Activated CD4-positive, CD25-positive, alpha-beta regulatory T cell treated with anti-CD3 and anti-CD28 coated beads, Interleukin-2, amount 50 U/mL, for 16 hours (primary cell): ENCODE measurements around the gene TMEM19.
A peak's percentile ranks its signal among the peaks of the same experiment; 100 is the strongest.

ENCODE experiments used
- DNase-seq: peaks from one replicate; pipeline ENCODE4 v3.0.0-alpha.2; 2020; ENCODE audit warnings: low read depth, low spot score

Gene TMEM19

GRCh38 chr12:71718611-71719010, 32.7 kb downstream of the TMEM19 start:
- no peak for DNase-seq

DNA sequence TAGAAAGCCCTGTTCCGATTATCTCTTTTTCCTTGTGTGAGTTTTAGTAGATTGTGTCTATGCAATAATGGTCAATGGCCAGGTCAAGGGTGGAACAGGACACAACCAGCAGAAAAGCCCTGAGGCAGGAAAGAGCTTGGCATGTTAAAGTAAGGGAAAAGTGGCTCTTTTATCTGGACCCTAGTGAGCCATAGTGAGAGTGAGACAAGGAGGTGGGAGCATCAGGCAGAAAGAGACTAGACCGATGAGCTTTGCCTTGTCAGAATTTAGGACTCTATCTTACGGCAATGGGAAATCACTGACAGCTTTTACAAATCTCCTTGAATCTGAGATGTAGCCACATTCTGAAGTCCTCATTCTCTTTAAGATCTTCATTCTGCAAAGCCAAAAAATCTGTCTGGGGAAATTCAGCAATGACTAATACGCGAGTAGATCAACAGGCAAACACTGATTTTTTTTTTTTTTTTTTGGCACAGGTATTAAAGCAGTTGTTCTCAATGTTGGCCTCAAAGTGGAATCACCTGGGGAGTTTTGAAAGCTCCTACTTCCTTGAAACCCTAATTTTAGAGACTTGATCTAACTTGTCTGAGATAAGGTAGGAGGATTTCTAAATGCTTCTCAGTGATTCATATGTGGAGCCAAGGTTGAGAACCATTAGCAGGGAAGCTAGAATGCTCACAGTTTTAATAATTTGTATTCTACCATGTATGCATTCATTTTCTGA, 33.9 kb downstream of the TMEM19 start:
- no peak for DNase-seq

DNA sequence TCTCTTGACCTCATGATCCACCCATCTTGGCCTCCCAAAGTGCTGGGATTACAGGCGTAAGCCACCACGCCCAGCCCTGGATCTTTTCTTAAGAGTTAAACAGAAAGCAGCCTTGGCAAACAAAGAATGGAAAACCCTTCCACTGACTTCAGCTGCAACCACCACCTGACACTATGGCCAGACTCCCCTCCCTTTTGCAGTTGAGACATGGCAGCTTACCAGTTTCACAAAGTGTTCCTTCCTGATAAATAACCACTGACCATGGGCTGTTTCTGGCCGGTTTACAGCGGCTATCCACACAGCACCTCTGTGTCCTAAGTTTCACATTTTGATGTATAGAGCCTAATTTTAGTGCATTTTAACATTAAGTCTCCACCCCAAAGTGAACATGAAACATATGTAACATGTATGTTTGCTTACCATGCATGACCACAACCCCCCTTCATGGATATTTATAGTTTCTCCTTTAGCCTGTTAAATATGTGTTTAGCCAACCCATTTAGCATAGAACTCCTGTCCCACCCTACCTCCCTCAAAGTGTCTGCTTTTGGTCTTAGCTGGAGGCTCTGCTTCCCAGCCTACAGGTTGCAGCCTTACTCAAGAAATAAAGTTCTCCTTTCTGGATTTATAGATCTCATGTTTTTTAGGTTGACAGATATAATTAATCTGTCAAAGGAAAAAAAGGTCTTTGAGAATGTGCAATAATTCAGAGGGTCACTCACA, 36.1 kb downstream of the TMEM19 start:
- DNase-seq: no peak

- DNase-seq: no peak
These were observed 39.1 kb downstream of the TMEM19 start for GRCh38 chr12:71725011-71725410.

DNA sequence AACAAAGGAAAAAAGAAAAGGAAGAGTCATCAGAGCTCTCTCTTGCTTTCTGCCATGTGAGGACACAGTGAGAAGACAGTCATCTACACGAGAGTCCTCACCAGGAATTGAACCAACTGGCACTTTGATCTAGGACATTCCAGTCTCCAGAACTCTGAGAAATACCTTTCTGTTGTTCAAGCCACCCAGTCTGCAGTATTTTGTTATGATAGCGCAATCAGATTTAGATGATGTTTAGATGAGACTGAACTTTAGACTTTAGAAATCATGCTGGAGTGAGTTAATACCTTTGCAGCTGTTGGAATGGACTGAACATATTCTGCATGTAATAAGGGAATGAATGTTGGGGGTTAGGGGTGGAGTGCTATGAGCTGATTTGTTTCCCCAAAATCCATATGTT, 40.7 kb downstream of the TMEM19 start:
- DNase-seq: no peak

DNA sequence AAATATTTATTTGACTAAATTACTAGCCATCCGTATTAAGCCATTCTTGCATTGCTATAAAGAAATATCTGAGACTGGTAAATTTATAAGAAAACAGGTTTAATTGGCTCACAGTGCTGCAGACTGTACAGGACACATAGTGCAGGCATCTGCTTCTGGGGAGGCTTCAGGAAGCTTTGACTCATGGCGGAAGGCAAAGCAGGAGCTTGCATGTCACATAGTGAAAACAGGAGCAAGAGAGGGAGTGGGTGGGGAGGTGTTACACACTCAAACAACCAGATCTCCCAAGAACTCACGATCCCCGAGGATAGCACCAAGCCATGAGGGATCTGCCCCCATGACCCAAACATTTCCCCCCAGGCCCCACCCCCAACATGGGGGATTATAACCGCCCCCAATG, 42.1 kb downstream of the TMEM19 start:
- DNase-seq: no peak

DNA sequence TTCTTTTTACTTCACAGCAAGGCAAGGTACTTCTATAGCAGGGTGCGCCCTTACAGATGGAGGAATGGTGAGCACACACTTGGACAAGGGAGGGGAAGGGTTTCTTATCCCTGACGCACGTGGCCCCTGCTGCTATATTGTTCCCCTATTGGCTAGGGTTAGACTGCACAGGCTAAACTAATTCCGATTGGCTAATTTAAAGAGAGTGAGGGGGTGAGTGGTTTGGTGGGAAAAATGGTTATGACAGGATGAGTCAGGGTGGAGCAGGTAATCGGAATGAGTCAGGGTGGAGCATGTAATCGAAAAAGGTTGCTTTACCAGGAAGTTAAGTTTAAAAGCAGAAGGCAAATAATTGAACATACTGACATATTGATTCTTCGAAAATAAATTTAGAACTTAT, 45.1 kb downstream of the TMEM19 start:
- DNase-seq: no peak

GRCh38 chr12:71731439-71732356, 45.8 kb downstream of the TMEM19 start:
- DNase-seq: no peak

DNA sequence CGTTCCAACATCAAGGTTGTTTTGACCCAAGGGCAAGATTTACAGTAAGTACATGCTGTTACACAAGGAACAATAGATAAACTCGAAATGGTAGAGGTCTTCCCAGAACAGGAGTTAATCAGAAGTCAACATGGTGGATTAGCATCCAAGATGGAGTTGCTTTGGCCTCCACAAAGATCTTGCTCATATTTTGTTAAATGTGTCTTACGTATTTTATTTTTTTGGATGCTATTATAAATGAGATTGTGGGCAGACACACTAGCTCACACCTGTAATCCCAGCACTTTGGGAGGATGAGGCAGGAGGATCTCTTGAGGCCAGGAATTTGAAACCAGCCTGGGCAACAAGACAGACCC, 46.5 kb downstream of the TMEM19 start:
- no peak for DNase-seq

DNA sequence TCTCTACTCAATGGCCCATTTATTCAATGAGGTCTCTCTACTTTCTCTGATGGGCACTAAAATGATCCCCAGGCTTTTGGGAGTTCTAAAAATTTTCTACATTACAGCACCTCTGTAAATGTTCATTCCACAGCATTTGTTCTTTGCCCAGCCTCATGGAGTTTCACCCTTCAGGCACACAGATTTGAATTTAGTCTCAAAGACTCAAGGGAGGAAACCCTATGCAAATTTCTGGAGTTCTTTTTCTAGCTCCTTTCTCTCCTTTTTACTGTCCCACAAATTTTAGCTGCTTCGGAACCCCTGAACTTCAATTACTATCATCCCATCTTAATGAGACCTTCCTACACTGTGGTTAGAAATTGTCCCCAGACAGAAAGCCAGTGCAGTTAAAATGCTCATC, 51.3 kb downstream of the TMEM19 start:
- no peak for DNase-seq

DNA sequence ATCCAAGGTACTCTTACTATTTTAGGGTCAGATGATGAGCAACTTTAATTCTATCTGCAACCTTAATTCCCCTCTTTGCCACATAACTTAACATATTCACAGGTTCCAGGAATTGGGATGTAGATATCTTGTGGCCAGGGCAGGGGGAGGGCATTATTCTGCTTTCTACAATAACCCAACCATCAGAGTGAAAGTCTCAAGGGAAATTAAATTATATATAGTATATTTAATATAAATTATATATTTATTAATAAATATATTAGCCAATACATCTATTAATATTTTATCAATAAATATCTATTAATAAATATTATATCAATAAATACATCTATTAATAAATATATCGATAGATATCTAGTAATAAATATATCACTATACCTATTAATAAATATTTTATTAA, 57.1 kb downstream of the TMEM19 start:
- DNase-seq: no peak

- DNase-seq: no peak
These were observed 58.8 kb downstream of the TMEM19 start for GRCh38 chr12:71744522-71745300.

GRCh38 chr12:71746974-71747611, 61.2 kb downstream of the TMEM19 start:
- peak; percentile 22 for DNase-seq

- no peak for DNase-seq
These were observed 62.4 kb downstream of the TMEM19 start for GRCh38 chr12:71748081-71748850.

DNA sequence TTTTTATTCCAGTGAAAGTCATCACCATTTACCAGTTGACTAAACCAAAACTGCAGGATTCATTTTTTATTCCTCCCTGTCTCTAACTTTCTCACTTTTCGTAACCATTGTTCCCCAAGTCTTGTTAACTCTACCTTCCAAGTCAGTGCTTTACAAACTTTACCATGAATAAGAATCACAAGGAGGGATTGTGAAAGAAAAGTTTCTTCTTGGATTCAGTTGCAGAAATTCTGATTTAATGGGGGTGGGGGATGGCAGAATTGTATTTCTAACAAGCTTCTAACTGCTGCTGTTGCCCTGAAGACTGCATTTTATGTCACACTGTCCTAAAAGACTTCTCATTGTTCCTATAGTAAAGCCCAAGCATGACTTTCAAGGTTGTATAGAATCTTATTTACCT, 63.8 kb downstream of the TMEM19 start:
- no peak for DNase-seq

GRCh38 chr12:71752891-71753290, 67.0 kb downstream of the TMEM19 start:
- no peak for DNase-seq
